Neural crest cell (in vitro differentiated cells): ENCODE measurements around the gene CFAP97D2. TPM values are rescaled to one million over a fixed set of nuclear protein-coding genes. Genes with fewer than 3 reads are reported as not detected.
"Not testable (repeated sequence)": the region's sequence is repeated elsewhere in the genome, so short reads cannot be mapped to it uniquely, and the experiment has no call there.

Experiments
- DNase-seq: peaks from one replicate; pipeline ENCODE4 v3.0.0; 2021; ENCODE audit warnings: low read depth, mixed read lengths, low spot score
- H3K27ac Mint-ChIP-seq: one replicate; pipeline ENCODE4 v1.8.0; 2021; ENCODE audit warnings: mild to moderate bottlenecking, mixed read lengths; ENCODE audit not compliant: unreplicated experiment
- H3K27me3 Mint-ChIP-seq: 2 replicates; pipeline ENCODE4 v1.8.0; 2021; ENCODE audit warnings: low read depth, mild to moderate bottlenecking, mixed read lengths
- H3K36me3 Mint-ChIP-seq: 2 replicates; pipeline ENCODE4 v1.8.0; 2021; ENCODE audit warnings: low read depth, mild to moderate bottlenecking, mixed read lengths
- H3K4me1 Mint-ChIP-seq: 2 replicates; pipeline ENCODE4 v1.8.0; 2021; ENCODE audit warnings: mixed read lengths
- H3K4me3 Mint-ChIP-seq: one replicate; pipeline ENCODE4 v1.8.0; 2021; ENCODE audit warnings: mild to moderate bottlenecking, mixed read lengths
- H3K9me3 Mint-ChIP-seq: 2 replicates; pipeline ENCODE4 v1.8.0; 2021; ENCODE audit warnings: mixed read lengths
- CTCF ChIP-seq: fragments of 200-600 bp; sonication (generic); conservative IDR thresholded peaks from 2 replicates; pipeline ENCODE4 v1.5.0; 2021; ENCODE audit warnings: antibody characterized with exemption, mild to moderate bottlenecking
- total RNA-seq: library from RNA; stranded (reverse); gene quantifications from 2 replicates; pipeline ENCODE4 v1.2.1, GENCODE V29; 2021

CFAP97D2 gene
- total RNA-seq, 1 donor from 2014 or later = not detected

DNA sequence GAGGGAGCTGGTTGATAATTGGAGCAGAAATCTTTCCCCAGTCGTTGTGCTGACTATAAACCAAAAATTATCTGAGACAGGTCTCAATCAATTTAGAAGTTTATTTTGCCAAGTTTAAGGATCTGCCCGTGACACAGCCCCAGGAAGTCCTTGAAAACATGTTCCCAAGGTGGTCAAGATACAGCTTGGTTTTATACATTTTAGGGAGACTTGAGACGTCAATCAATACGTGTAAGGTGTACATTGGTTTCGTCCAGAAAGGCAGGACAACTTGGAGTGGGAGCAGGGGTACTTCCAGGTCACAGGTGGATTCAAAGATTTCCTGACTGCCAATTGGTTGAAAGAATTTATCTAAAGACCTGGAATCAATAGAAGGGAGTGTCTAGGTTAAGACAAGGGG lies 17.6 kb downstream of the CFAP97D2 start:
- Mint-ChIP-seq H3K27ac (no peak overlapping the region), H3K9me3 (no peaks in the 10 kb centered on the region), H3K4me3 (no peak overlapping the region), H3K4me1 (no peaks in the 10 kb centered on the region), H3K36me3 (no peaks in the 10 kb centered on the region), H3K27me3 (no peaks in the 10 kb centered on the region)
- DNase-seq = no peak
- no peak for TF ChIP-seq CTCF

DNA sequence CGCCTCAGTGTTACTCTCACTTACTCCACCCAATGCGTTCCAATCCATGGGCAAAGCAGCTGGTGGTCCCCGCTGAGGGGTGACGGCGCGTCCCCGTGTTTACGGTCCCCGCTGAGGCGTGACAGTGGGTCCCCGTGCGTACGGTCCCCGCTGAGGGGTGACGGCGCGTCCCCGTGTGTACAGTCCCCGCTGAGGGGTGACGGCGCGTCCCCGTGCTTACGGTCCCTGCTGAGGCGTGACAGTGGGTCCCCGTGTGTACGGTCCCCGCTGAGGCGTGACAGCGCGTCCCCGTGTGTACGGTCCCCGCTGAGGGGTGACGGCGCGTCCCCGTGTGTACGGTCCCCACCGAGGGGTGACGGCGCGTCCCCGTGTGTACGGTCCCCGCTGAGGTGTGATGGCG lies 19.5 kb downstream of the CFAP97D2 start:
- no peak for DNase-seq
- Mint-ChIP-seq H3K9me3 (no peaks in the 10 kb centered on the region), H3K27me3 (no peaks in the 10 kb centered on the region), H3K27ac (no peak overlapping the region), H3K36me3 (no peaks in the 10 kb centered on the region), H3K4me3 (no peak overlapping the region), H3K4me1 (no peaks in the 10 kb centered on the region)
- no peak for TF ChIP-seq CTCF

DNA sequence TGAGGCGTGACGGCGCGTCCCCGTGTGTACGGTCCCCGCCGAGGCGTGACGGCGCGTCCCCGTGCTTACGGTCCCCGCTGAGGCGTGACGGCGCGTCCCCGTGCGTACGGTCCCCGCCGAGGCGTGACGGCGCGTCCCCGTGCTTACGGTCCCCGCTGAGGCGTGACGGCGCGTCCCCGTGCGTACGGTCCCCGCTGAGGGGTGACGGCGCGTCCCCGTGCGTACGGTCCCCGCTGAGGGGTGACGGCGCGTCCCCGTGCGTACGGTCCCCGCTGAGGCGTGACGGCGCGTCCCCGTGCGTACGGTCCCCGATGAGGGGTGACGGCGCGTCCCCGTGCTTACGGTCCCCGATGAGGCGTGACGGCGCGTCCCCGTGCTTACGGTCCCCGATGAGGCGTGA lies 20.5 kb downstream of the CFAP97D2 start:
- not testable (repeated sequence) for H3K27ac Mint-ChIP-seq, H3K4me3 Mint-ChIP-seq, H3K27me3 Mint-ChIP-seq, H3K36me3 Mint-ChIP-seq, H3K9me3 Mint-ChIP-seq, H3K4me1 Mint-ChIP-seq, DNase-seq

DNA sequence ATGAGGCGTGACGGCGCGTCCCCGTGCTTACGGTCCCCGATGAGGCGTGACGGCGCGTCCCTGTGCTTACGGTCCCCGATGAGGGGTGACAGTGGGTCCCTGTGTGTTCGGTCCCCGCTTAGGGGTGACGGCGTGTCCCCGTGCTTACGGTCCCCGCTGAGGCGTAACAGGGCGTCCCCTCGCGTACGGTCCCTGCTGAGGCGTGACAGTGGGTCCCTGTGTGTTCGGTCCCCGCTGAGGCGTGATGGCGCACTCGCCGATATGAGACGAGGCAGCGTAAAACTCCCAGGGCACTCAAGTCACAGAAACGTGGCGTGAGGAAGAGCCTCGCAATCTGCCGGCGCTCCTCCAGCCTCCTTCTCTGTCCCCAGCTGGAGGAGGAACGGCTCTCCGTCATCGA lies 20.9 kb downstream of the CFAP97D2 start:
- TF ChIP-seq CTCF = no peak
- no peaks in the 10 kb centered on the region for H3K4me1 Mint-ChIP-seq
- no peak overlapping the region for H3K4me3 Mint-ChIP-seq
- H3K9me3 Mint-ChIP-seq = no peaks in the 10 kb centered on the region
- no peak for DNase-seq
- H3K36me3 Mint-ChIP-seq = no peaks in the 10 kb centered on the region
- no peak overlapping the region for H3K27ac Mint-ChIP-seq
- no peaks in the 10 kb centered on the region for H3K27me3 Mint-ChIP-seq

GRCh38 chr13:114200399-114200911 lies 21.4 kb downstream of the CFAP97D2 start:
- no peaks in the 10 kb centered on the region for H3K36me3 Mint-ChIP-seq
- no peak for DNase-seq
- H3K9me3 Mint-ChIP-seq = no peaks in the 10 kb centered on the region
- no peaks in the 10 kb centered on the region for H3K27me3 Mint-ChIP-seq
- TF ChIP-seq CTCF = no peak
- H3K4me3 Mint-ChIP-seq = no peak overlapping the region
- no peaks in the 10 kb centered on the region for H3K4me1 Mint-ChIP-seq
- H3K27ac Mint-ChIP-seq = no peak overlapping the region

DNA sequence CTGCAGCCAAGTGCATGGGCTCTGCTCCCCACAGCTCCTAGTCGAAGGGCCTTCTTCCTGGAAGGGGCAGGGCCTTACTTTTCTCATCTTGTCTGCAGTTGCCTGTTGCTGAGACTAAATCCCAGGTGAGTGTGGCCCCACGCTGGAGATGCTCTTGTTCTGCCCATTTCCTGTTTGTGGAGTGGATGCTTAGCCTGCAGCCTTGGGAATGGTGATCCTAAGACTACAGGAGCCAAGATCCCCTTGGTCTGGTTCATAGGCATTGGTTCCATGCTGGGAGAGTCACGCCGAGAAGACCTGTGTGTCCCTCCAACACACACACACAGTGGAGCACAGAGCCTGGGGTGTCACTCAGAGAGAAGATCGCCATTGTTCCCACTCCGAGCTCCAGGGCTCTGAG lies 23.5 kb downstream of the CFAP97D2 start:
- Mint-ChIP-seq H3K36me3 (peaks cover 3% of the 10 kb centered on the region), H3K4me1 (no peaks in the 10 kb centered on the region), H3K27ac (no peak overlapping the region), H3K4me3 (no peak overlapping the region), H3K9me3 (peaks cover 5% of the 10 kb centered on the region), H3K27me3 (no peaks in the 10 kb centered on the region)
- no peak for DNase-seq
- no peak for TF ChIP-seq CTCF
